DOHH2 (cell line): ENCODE data around the gene UBQLN4.

Source experiments
- CTCF ChIP-seq: fragments of 200-600 bp; sonication (generic); IDR thresholded peaks from one replicate; pipeline ENCODE4 v1.5.1; 2014; ENCODE audit warnings: antibody characterized with exemption, mild to moderate bottlenecking, low read depth, low read length; ENCODE audit not compliant: poor library complexity, severe bottlenecking
- EZH2phosphoT487 ChIP-seq: fragments of 200-600 bp; sonication (generic); IDR thresholded peaks from 2 replicates; pipeline ENCODE4 v1.6.1; 2017; ENCODE audit warnings: borderline replicate concordance, mild to moderate bottlenecking, antibody characterized with exemption, low read length, moderate library complexity, mixed read lengths

GRCh38 chr1:156077430-156077760 lies 23.8 kb upstream of the UBQLN4 start:
- TF ChIP-seq CTCF (no peak), EZH2phosphoT487 (no peak)
